Stromal cell of bone marrow (primary cell): ENCODE measurements around the gene LAGE3.

Source experiments
- DNase-seq: peaks from one replicate; pipeline ENCODE4 v3.0.0-alpha.2; 2012; ENCODE audit warnings: low read depth

The LAGE3 gene

GRCh38 chrX:154433605-154434004 is 45.5 kb downstream of the LAGE3 start:
- no peak for DNase-seq

- DNase-seq: no peak
Measured at GRCh38 chrX:154432210-154432609, 46.9 kb downstream of the LAGE3 start.

- no peak for DNase-seq
Measured at GRCh38 chrX:154431341-154431740, 47.7 kb downstream of the LAGE3 start.

- DNase-seq: no peak
Measured at GRCh38 chrX:154430916-154431315, 48.2 kb downstream of the LAGE3 start.

GRCh38 chrX:154430479-154430878 is 48.6 kb downstream of the LAGE3 start:
- DNase-seq: no peak

- DNase-seq: no peak
Measured at GRCh38 chrX:154429711-154430110, 49.4 kb downstream of the LAGE3 start.

GRCh38 chrX:154428176-154429171 is 50.6 kb downstream of the LAGE3 start, which contains the start of gene ATP6AP1:
ATP6AP1 (plus strand) TSS chrX:154428677; CDS start chrX:154428693, 16 bp downstream.
- DNase-seq: peak; percentile 85
